ENCODE data around the gene ZNF768. TPM values are rescaled to one million over a fixed set of nuclear protein-coding genes. Genes with fewer than 3 reads are reported as not detected.

The ZNF768 gene
- total and polyA plus RNA-seq, 2 of the 13 experiments (the other 11 are each of a cell fraction or from before 2014, with no cell fraction given): 26.7 to 34.4 TPM

- TF ChIP-seq RARG (CRISPR knock-in tag; IDR thresholded peaks at IDR 0.05; ENCODE audit: low read depth) (no peak), ZSCAN12 (CRISPR knock-in tag; IDR thresholded peaks at IDR 0.05) (no peak), ZKSCAN1 (IDR thresholded peaks at IDR 0.05; ENCODE audit: low read length) (no peak), KLF15 (CRISPR knock-in tag; IDR thresholded peaks at IDR 0.05; ENCODE audit: borderline replicate concordance) (no peak), ZNF510 (CRISPR knock-in tag; IDR thresholded peaks at IDR 0.05; ENCODE audit: low read depth) (no peak), HOXD1 (CRISPR knock-in tag; IDR thresholded peaks at IDR 0.05) (0 out of 2 replicates have a peak, but pooled peaks have one; percentile 28), RCOR2 (CRISPR knock-in tag; IDR thresholded peaks at IDR 0.05) (peak; percentile 96), TIGD3 (CRISPR knock-in tag; IDR thresholded peaks at IDR 0.05; ENCODE audit: borderline replicate concordance) (no peak), ZNF589 (CRISPR knock-in tag; conservative IDR thresholded peaks at IDR 0.05) (no peak), SMAD3 (CRISPR knock-in tag; IDR thresholded peaks at IDR 0.05) (no peak), TMF1 (CRISPR knock-in tag; IDR thresholded peaks at IDR 0.05; ENCODE audit: low read depth) (no peak), ZNF335 (CRISPR knock-in tag; IDR thresholded peaks at IDR 0.05) (no peak), MLX (CRISPR knock-in tag; IDR thresholded peaks at IDR 0.05) (no peak), GMEB2 (CRISPR knock-in tag; IDR thresholded peaks at IDR 0.05; ENCODE audit: low read depth) (no peak), NFIB (CRISPR knock-in tag; IDR thresholded peaks at IDR 0.05; ENCODE audit: borderline replicate concordance) (no peak), ZBTB46 (CRISPR knock-in tag; IDR thresholded peaks at IDR 0.05; ENCODE audit: borderline replicate concordance) (no peak), RNF219 (CRISPR knock-in tag; IDR thresholded peaks at IDR 0.05) (no peak), ZFX (CRISPR knock-in tag; IDR thresholded peaks at IDR 0.05; ENCODE audit: low read depth) (0 out of 2 replicates have a peak, but pooled peaks have one; percentile 5), ZNF350 (CRISPR knock-in tag; IDR thresholded peaks at IDR 0.05; ENCODE audit: borderline replicate concordance, low read depth) (no peak; the same call in 1 of the 2 replicates), ZKSCAN8 (CRISPR knock-in tag; IDR thresholded peaks at IDR 0.05; ENCODE audit: borderline replicate concordance) (peak; percentile 75; the same call in 1 of the 2 replicates), LCORL (IDR thresholded peaks at IDR 0.05) (no peak), LCORL (CRISPR knock-in tag; IDR thresholded peaks at IDR 0.05) (peak; percentile 78)
Observed at GRCh38 chr16:30488764-30489605, 37.4 kb downstream of the ZNF768 start (continued).

All from HepG2 (cell line).